ENCODE data around the gene CCL27. TPM values are rescaled to one million over a fixed set of nuclear protein-coding genes. Genes with fewer than 3 reads are reported as not detected.

The CCL27 gene
- total and polyA plus RNA-seq, 2 of the 8 experiments (the other 6 are each of a cell fraction or from before 2014, with no cell fraction given) = 0.42 TPM; not detected in 1

DNA sequence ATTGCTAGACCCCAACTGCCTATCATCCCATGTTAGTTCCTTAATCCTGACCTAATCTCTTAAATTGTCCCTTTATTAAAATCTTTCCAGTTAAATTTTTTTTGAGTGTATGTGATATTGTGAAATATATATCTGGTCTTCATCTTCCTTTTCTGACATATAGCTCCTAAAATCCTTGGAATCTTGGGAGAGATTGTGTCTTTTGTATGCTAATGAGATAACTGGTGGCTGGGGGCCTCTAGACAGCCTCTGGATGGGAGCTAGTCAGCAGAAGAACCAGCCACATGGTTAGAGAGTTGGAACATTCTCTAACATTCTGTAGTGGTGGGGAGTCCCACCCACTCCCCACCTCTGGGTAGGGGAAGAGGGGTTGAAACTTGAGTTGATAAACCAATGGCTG, 32.4 kb upstream of the CCL27 start (continued):
- no peak for TF ChIP-seq CHD7 (IDR thresholded peaks at IDR 0.05; ENCODE audit: insufficient replicate concordance, low read length)
- TF ChIP-seq MAX (IDR thresholded peaks at IDR 0.05) = no peak
- no peak for TF ChIP-seq FOSL1 (IDR thresholded peaks at IDR 0.05; ENCODE audit: insufficient read depth, low read depth, low read length)
- no peak for TF ChIP-seq PHF8 (conservative IDR thresholded peaks at IDR 0.05; ENCODE audit: low read depth, low read length)
- TF ChIP-seq RFX5 (IDR thresholded peaks at IDR 0.05; ENCODE audit: borderline replicate concordance, low read depth, low read length) = no peak
- TF ChIP-seq EP300 (IDR thresholded peaks at IDR 0.05; ENCODE audit: borderline replicate concordance in 1 of 2, low read depth in 2 of 2, low read length in 2 of 2) = no peak
- no peak for TF ChIP-seq JUN (IDR thresholded peaks at IDR 0.05; ENCODE audit: low read depth, low read length)
- TF ChIP-seq, protein P1, sequence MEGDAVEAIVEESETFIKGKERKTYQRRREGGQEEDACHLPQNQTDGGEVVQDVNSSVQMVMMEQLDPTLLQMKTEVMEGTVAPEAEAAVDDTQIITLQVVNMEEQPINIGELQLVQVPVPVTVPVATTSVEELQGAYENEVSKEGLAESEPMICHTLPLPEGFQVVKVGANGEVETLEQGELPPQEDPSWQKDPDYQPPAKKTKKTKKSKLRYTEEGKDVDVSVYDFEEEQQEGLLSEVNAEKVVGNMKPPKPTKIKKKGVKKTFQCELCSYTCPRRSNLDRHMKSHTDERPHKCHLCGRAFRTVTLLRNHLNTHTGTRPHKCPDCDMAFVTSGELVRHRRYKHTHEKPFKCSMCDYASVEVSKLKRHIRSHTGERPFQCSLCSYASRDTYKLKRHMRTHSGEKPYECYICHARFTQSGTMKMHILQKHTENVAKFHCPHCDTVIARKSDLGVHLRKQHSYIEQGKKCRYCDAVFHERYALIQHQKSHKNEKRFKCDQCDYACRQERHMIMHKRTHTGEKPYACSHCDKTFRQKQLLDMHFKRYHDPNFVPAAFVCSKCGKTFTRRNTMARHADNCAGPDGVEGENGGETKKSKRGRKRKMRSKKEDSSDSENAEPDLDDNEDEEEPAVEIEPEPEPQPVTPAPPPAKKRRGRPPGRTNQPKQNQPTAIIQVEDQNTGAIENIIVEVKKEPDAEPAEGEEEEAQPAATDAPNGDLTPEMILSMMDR (IDR thresholded peaks at IDR 0.05; ENCODE audit: control extremely low read depth in 1 of 3, insufficient read depth in 1 of 3, low read depth in 1 of 3, low read length in 3 of 3) = no peak

Measured in H1 (cell line).